Lower leg skin (tissue), 3 donors: ENCODE data around the gene NUP107.

Source experiments
- CTCF ChIP-seq, 3 donors: fragments of 450-650 bp; IDR thresholded peaks; one replicate each; pipeline ENCODE4 v1.5.1; 2016; ENCODE audit warnings: antibody characterized with exemption in 3 of 3, mild to moderate bottlenecking in 3 of 3, moderate library complexity in 2 of 3
- POLR2A ChIP-seq, 2 donors: fragments of 450-650 bp; IDR thresholded peaks; one replicate each; pipeline ENCODE4 v1.6.1; 2016 to 2017; ENCODE audit warnings: antibody characterized with exemption in 2 of 2, mild to moderate bottlenecking in 1 of 2, moderate library complexity in 1 of 2

- no peak for TF ChIP-seq CTCF (IDR thresholded peaks at IDR 0.05)
- TF ChIP-seq POLR2A (IDR thresholded peaks at IDR 0.05) = no peak
Observed at GRCh38 chr12:68695454-68695853, 8.7 kb downstream of the NUP107 start.
